Kidney (tissue), 14 donors: ENCODE data around the gene TSPAN11. TPM values are rescaled to one million over a fixed set of nuclear protein-coding genes. Genes with fewer than 3 reads are reported as not detected.
"Not testable (repeated sequence)": the region's sequence is repeated elsewhere in the genome, so short reads cannot be mapped to it uniquely, and the experiment has no call there.

Experiments
- DNase-seq, 5 donors: peaks; one replicate each; pipeline ENCODE4 v3.0.0-alpha.2; 2013 to 2020
- FAIRE-seq: peaks from 2 replicates; lab custom pipeline; 2012; peaks lifted over from hg19 to GRCh38; lab: Jason Lieb, UNC
- H3K27ac ChIP-seq, 2 donors: one replicate each; pipeline ENCODE4 v1.7.0; 2013; ENCODE audit warnings: low read depth in 2 of 2, low read length in 2 of 2, inconsistent platforms in 1 of 2
- H3K27me3 ChIP-seq: one replicate; pipeline ENCODE4 v1.7.1; 2013; ENCODE audit warnings: low read length, inconsistent platforms; ENCODE audit not compliant: control insufficient read depth, insufficient read depth
- H3K36me3 ChIP-seq, 3 donors: one replicate each; pipeline versions ENCODE4 v1.7.0 to v1.7.1; 2013; ENCODE audit warnings: low read length in 3 of 3, control low read depth in 1 of 3, inconsistent platforms in 1 of 3; ENCODE audit not compliant: insufficient read depth in 3 of 3, control insufficient read depth in 2 of 3
- H3K4me1 ChIP-seq, 3 donors: one replicate each; pipeline versions ENCODE4 v1.7.0 to v1.7.1; 2013; ENCODE audit warnings: low read length in 3 of 3, inconsistent platforms in 1 of 3, low read depth in 1 of 3; ENCODE audit not compliant: control insufficient read depth in 2 of 3, insufficient read depth in 2 of 3
- H3K4me3 ChIP-seq, 3 donors: one replicate each; pipeline versions ENCODE4 v1.7.0 to v1.8.1; 2013; ENCODE audit warnings: low read length in 3 of 3, control low read depth in 1 of 3, inconsistent platforms in 1 of 3
- H3K9ac ChIP-seq, 3 donors: one replicate each; pipeline versions ENCODE4 v1.7.0 to v1.7.1; 2013; ENCODE audit warnings: low read length in 3 of 3, control low read depth in 1 of 3, inconsistent platforms in 1 of 3
- H3K9me3 ChIP-seq, 3 donors: one replicate each; pipeline versions ENCODE4 v1.7.0 to v1.7.1; 2013; ENCODE audit warnings: low read length in 3 of 3, control low read depth in 1 of 3, inconsistent platforms in 1 of 3; ENCODE audit not compliant: control insufficient read depth in 2 of 3, insufficient read depth in 1 of 3
- intact Hi-C: fragments of 100-400 bp; cut with DNase I; formaldehyde crosslinking; loops from one replicate; pipeline ENCODE4 v1.11.1; 2022
- polyA plus RNA-seq: library from polyadenylated mRNA; stranded (reverse); fragments of 350-450 nt; fragmentation: Illumina TruSeq; extraction: RNeasy Lipid Tissue Mini Kit (QIAGEN cat#74804); gene quantifications from one replicate; pipeline ENCODE4 v1.2.3, GENCODE V29; 2014; ENCODE audit warnings: low read depth, low replicate concordance; ENCODE audit not compliant: insufficient read depth
- total RNA-seq: library from RNA; stranded (reverse); fragmentation: NEBNext Ultra II Directional; extraction: Animal tissue kit (Norgen Biotek cat#: 25700); gene quantifications from one replicate; pipeline ENCODE4 v1.2.1, GENCODE V29; 2021
- TF ChIP-seq, protein P1 (sequence below): IDR thresholded peaks from 3 replicates; pipeline ENCODE4 v1.5.1; 2012; ENCODE audit warnings: mild to moderate bottlenecking, moderate library complexity, borderline replicate concordance; ENCODE audit not compliant: insufficient read depth; ENCODE audit errors: extremely low read depth
- donor health status: control.
- donor health status: control.
- donor health status: control.
- donor health status: control.
- donor health status: control.
- donor health status: DM: yes; HTN: yes; CAD: no.
- donor health status: Normal renal cell carcinoma (clear cell type).

Gene TSPAN11
- total and polyA plus RNA-seq, 2 donors from 2014 or later, result 1.3 to 7.5 TPM

DNA sequence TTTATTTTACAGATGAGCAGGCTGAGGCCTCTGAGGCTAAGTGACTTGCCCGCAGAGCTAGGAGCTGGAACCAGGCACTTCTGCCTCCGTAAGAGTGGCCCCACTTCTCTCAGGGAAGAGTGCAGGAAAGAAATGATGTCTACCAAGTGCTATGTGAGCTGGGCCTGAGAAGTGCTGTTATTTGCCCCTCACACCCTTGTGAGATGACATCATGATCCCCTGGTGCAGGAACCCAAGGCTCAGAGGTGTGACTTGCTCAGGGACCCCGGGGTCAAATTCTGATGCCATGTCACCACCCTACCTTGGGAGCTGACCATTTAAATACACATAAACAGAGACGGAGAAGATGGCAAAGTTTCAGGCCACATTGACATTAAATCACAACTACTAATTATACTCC, 83.4 kb downstream of the TSPAN11 start:
- Histone ChIP-seq H3K27me3 (no peaks in the 10 kb centered on the region), H3K9ac (no peak overlapping the region), H3K9me3 (no peaks in the 10 kb centered on the region), H3K4me3 (no peak overlapping the region), H3K36me3 (no peaks in the 10 kb centered on the region), H3K27ac (no peak overlapping the region), H3K4me1 (no peaks in the 10 kb centered on the region)
- intact Hi-C loops, result no loop called here
- FAIRE-seq, result no peak
- DNase-seq, result peak in 1 of 5 donors; percentile 6
- TF ChIP-seq, protein P1, sequence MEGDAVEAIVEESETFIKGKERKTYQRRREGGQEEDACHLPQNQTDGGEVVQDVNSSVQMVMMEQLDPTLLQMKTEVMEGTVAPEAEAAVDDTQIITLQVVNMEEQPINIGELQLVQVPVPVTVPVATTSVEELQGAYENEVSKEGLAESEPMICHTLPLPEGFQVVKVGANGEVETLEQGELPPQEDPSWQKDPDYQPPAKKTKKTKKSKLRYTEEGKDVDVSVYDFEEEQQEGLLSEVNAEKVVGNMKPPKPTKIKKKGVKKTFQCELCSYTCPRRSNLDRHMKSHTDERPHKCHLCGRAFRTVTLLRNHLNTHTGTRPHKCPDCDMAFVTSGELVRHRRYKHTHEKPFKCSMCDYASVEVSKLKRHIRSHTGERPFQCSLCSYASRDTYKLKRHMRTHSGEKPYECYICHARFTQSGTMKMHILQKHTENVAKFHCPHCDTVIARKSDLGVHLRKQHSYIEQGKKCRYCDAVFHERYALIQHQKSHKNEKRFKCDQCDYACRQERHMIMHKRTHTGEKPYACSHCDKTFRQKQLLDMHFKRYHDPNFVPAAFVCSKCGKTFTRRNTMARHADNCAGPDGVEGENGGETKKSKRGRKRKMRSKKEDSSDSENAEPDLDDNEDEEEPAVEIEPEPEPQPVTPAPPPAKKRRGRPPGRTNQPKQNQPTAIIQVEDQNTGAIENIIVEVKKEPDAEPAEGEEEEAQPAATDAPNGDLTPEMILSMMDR, result no peak

DNA sequence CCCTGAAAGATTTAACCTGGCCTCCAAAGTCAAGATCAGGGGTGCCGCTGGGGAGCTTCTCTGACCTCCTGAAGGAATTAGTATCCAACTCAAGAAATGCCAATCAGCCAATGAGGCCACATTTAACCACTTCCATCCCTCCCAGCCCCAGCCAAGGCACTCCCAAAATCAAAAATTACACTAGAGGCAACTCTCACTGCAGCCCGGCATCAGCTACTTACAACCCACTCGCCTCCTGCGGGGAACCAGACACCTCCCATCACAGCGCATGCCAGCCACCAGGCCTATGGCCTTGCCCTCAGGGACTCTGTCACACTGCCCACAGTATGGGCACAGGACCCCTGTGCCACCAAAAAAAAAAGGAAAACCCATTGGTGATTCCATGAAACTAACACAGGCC, 84.8 kb downstream of the TSPAN11 start:
- Histone ChIP-seq H3K27ac (no peak overlapping the region), H3K4me1 (no peaks in the 10 kb centered on the region), H3K9me3 (no peaks in the 10 kb centered on the region), H3K36me3 (no peaks in the 10 kb centered on the region), H3K4me3 (no peak overlapping the region), H3K27me3 (no peaks in the 10 kb centered on the region), H3K9ac (no peak overlapping the region)
- no peak for FAIRE-seq
- intact Hi-C loops, result no loop called here
- peak in 2 of 5 donors; percentile 9 to 43 for DNase-seq
- TF ChIP-seq, protein P1, result no peak

GRCh38 chr12:31011746-31012566, 85.4 kb downstream of the TSPAN11 start:
- no peak overlapping the region for H3K4me3 ChIP-seq
- H3K27me3 ChIP-seq, result no peaks in the 10 kb centered on the region
- H3K9ac ChIP-seq, result no peak overlapping the region
- intact Hi-C loops, result no loop called here
- H3K27ac ChIP-seq, result no peak overlapping the region
- no peaks in the 10 kb centered on the region for H3K4me1 ChIP-seq
- DNase-seq, result peak in 2 of 5 donors; percentile 24 to 52
- TF ChIP-seq, protein P1, result no peak
- H3K36me3 ChIP-seq, result no peaks in the 10 kb centered on the region
- H3K9me3 ChIP-seq, result no peaks in the 10 kb centered on the region
- no peak for FAIRE-seq

- H3K4me1 ChIP-seq, FAIRE-seq, H3K9me3 ChIP-seq, H3K27ac ChIP-seq, intact Hi-C loops, H3K9ac ChIP-seq, DNase-seq, H3K36me3 ChIP-seq, H3K4me3 ChIP-seq, H3K27me3 ChIP-seq: not testable (repeated sequence)
Observed at GRCh38 chr12:31012567-31012891, 86.0 kb downstream of the TSPAN11 start.
